ENCODE measurements around the gene MDP1.
"Not testable (repeated sequence)": the region's sequence is repeated elsewhere in the genome, so short reads cannot be mapped to it uniquely, and the experiment has no call there.

GRCh38 chr14:24222987-24223386, 7.1 kb upstream of the MDP1 start:
- TF ChIP-seq CTCF, POLR2A (IDR thresholded peaks at IDR 0.05): not testable (repeated sequence)

Data from uterus (tissue), 2 donors.